ENCODE results near the gene POMP.

GRCh38 chr13:28618230-28618994, 40.5 kb upstream of the POMP start:
- TF ChIP-seq CTCF (IDR thresholded peaks at IDR 0.05) (no peak), POLR2A (IDR thresholded peaks at IDR 0.05) (no peak)

Measured in right lobe of liver (tissue), 4 donors.